HG03097 (cell line): Measurements from ENCODE around the gene LAMTOR1.
A peak's percentile ranks its signal among the peaks of the same experiment; 100 is the strongest.

Experiments used
- ATAC-seq: cut with Tn5 transposase; IDR thresholded peaks from one replicate; pipeline ENCODE4 v1.9.1; 2021; ENCODE audit not compliant: unreplicated experiment, low FRiP score

Gene LAMTOR1

GRCh38 chr11:72120930-72121329 lies 17.8 kb upstream of the LAMTOR1 start:
- no peak for ATAC-seq

GRCh38 chr11:72119198-72119597 lies 16.1 kb upstream of the LAMTOR1 start:
- no peak for ATAC-seq

- ATAC-seq = no peak
Measured at GRCh38 chr11:72116019-72116755, 13.1 kb upstream of the LAMTOR1 start.

- ATAC-seq = no peak
Measured at GRCh38 chr11:72114570-72114969, 11.5 kb upstream of the LAMTOR1 start.

GRCh38 chr11:72112978-72113808 lies 10.1 kb upstream of the LAMTOR1 start:
- no peak for ATAC-seq

- peak; percentile 81 for ATAC-seq
Measured at GRCh38 chr11:72112143-72112977, 9.3 kb upstream of the LAMTOR1 start, which contains the start of gene ANAPC15. TSS of gene ANAPC15 (minus strand) at chr11:72112695. CDS start at chr11:72111276, 1,419 bp downstream.

DNA sequence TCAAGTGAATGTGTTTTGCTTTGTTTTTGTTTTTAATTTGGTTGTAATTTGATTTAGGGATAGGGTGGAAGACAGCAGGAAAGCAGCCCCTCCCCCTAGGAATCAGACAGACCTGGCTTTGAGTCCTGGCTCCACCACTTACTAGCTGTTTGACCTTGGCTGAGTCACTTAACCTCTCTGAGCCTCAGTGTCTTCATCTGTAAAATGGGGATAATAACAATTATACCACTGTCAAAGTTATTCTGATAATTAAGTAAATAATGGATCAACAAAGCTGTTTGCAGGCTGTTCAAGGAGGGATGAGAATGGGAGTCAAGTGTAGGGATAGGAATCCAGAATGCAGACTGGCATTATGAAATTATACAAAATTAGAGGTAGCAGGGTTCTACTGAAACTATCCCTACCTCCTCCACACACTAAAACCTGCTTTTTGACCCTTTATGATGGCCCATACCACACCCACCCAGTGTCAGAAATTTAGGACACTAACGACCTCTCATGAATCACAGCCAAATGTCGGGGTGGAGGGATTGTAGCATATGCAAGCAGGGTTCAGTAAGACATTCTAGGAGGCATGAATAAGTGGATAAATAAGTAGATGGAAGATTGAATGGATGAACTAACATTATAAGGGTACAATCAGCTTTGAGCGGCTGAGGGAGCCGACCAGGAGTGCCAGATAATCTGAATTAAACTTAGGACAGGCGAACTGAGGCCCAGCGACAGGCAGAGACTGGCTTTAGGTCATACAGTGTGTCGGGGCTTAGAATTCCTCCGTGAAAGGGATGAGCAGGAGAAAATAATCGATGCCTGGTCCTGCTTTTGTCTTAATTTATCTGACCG lies 8.4 kb upstream of the LAMTOR1 start:
- ATAC-seq = no peak

DNA sequence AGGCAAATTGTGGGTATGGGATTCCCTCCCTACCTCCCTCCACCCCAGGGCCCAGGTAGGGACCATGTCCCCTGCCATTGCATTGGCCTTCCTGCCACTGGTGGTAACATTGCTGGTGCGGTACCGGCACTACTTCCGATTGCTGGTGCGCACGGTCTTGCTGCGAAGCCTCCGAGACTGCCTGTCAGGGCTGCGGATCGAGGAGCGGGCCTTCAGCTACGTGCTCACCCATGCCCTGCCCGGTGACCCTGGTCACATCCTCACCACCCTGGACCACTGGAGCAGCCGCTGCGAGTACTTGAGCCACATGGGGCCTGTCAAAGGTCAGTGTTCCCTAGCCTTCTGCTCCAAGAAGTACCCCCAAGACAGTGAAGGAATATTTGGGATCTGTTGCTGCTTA lies 2.8 kb upstream of the LAMTOR1 start, which contains the start of gene TOMT:
Gene TOMT (plus strand): TSS at position 37 of the 400 bp plus-strand sequence. CDS start 28 bp downstream, at position 65.
- ATAC-seq = no peak

- ATAC-seq = no peak
Measured at GRCh38 chr11:72103754-72104167, 664 bp upstream of the LAMTOR1 start.

- ATAC-seq = no peak
Measured at GRCh38 chr11:72102631-72102945, 509 bp downstream of the LAMTOR1 start.

GRCh38 chr11:72102162-72102561 lies 935 bp downstream of the LAMTOR1 start:
- no peak for ATAC-seq

DNA sequence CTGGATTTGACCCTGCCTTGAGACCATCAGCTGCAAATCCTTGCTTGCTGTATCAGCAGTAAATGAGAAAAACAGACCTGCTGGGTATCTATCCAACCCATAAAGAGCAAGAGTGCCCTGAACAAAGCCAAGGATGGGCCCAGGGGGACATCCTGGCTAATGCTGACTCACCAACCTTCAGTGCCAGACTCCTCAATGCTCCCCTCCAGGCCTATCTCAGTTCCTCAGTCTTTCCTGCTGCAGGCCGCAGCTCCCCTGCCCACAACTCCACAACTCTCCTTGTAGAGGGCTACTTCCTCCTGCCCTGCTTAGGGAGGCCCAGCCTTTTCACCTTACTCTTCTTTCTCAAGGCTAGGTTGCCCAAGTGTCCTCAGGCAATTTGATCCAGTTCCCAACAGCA lies 2.6 kb downstream of the LAMTOR1 start:
- ATAC-seq = no peak

GRCh38 chr11:72100009-72100408 lies 3.1 kb downstream of the LAMTOR1 start:
- ATAC-seq = no peak

DNA sequence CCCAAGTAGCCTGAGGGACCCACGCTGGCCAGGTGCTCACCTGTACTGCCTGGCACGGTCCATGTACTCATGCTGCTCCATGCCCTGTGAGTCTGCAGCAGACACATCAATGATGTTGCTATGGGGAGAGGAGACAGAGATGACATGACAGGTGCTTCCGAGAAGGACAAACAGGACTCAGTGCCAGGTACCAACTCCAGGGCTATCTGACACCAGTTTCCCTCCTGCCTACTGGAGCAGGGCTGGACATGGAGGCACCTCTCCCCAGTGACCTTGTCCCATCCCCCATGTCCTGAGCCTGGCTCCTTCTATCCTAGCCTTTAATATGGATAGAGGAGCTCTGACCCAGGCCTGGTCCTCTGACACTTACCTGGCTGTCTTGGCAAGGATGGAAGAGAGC lies 4.4 kb downstream of the LAMTOR1 start:
- ATAC-seq = no peak

GRCh38 chr11:72091292-72091691 lies 11.8 kb downstream of the LAMTOR1 start:
- ATAC-seq = no peak

DNA sequence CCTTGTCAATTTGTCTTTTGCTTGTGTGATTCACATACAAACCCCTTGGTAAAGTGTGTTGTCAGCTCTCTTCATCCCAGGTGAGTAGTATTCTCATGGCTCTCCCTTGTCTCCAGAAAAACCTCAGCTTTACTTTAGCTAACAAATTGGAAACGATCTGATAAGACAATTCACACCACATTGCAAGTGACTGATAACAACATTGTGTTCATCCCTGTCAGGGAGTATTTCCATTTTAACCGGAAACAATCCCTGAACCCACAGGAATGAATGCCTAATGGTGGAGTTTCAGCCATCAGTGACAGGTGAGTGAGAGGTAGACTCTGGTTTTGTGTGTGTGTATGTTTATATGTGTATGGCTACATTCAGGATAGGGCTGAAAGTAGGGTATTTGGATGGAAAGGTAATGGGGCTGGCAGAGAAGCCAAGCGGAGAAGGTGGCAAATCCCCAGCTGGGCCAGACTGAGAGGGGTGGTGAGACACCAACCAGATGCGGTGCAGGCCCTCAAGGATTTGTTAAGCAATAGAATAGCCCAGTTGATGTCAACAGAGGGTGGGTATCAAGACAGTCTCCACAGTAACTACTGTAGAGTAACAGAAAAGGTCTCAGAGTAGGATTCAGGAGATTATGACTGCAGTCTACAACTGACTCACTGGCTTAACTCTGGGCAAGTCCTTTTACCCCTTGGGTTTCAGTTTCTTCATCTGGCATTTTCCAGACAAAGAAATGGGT lies 14.9 kb downstream of the LAMTOR1 start:
- ATAC-seq = no peak

- no peak for ATAC-seq
Measured at GRCh38 chr11:72085621-72086351, 17.3 kb downstream of the LAMTOR1 start.

GRCh38 chr11:72084965-72085364 lies 18.1 kb downstream of the LAMTOR1 start:
- no peak for ATAC-seq

GRCh38 chr11:72084076-72084475 lies 19.0 kb downstream of the LAMTOR1 start:
- ATAC-seq = no peak
